Stomach (tissue), 4 donors: ENCODE measurements around the gene RING1.

ENCODE experiments used
- POLR2A ChIP-seq, 4 donors: fragments of 450-650 bp; IDR thresholded peaks; one replicate each; pipeline ENCODE4 v1.6.1; 2016; ENCODE audit warnings: antibody characterized with exemption in 4 of 4, control low read depth in 2 of 4, mild to moderate bottlenecking in 1 of 4, moderate library complexity in 1 of 4
- TF ChIP-seq, protein P1 (sequence below), 7 experiments: fragments of 450-650 bp in 4 of 7; fragments of 200-600 bp in 3 of 7; sonication (generic) in 3 of 7; IDR thresholded peaks; one replicate each; pipeline ENCODE4 v1.5.1; 2016 to 2019; ENCODE audit warnings: antibody characterized with exemption in 7 of 7, control low read depth in 2 of 7, mild to moderate bottlenecking in 1 of 7

- TF ChIP-seq POLR2A (IDR thresholded peaks at IDR 0.05): no peak
- TF ChIP-seq, protein P1, sequence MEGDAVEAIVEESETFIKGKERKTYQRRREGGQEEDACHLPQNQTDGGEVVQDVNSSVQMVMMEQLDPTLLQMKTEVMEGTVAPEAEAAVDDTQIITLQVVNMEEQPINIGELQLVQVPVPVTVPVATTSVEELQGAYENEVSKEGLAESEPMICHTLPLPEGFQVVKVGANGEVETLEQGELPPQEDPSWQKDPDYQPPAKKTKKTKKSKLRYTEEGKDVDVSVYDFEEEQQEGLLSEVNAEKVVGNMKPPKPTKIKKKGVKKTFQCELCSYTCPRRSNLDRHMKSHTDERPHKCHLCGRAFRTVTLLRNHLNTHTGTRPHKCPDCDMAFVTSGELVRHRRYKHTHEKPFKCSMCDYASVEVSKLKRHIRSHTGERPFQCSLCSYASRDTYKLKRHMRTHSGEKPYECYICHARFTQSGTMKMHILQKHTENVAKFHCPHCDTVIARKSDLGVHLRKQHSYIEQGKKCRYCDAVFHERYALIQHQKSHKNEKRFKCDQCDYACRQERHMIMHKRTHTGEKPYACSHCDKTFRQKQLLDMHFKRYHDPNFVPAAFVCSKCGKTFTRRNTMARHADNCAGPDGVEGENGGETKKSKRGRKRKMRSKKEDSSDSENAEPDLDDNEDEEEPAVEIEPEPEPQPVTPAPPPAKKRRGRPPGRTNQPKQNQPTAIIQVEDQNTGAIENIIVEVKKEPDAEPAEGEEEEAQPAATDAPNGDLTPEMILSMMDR (IDR thresholded peaks at IDR 0.05): no peak
These were observed 40.7 kb upstream of the RING1 start for GRCh38 chr6:33167374-33168283.
